ENCODE measurements around the gene HCN2.

HCN2 gene

DNA sequence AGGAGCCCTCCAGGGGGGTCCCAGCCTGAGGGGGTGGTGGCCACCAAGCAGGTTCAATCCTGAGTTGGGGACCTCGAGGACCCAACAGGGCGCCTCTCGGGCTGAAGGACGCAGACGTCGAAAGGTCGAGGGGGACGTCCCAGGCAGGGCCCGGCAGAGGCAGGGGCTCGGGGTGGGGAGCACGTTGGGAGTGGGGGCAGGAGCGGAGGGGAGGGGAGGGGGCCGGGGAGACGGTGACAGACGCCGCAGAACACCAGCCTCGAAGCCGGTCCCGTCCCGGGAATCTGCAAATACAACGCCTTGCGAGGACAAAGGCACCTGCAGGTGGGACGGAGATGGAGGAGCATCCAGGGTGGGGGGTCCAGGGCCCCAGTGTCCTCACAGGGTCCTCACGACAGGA, 54.1 kb downstream of the HCN2 start:
- intact Hi-C loops (cut with DNase I) = no loop called here
- no peak for DNase-seq

GRCh38 chr19:644363-644762, 54.7 kb downstream of the HCN2 start:
- no peak for DNase-seq
- intact Hi-C loops (cut with DNase I) = no loop called here

- intact Hi-C loops (cut with DNase I) = no loop called here
- DNase-seq = no peak
Observed at GRCh38 chr19:644789-645188, 55.1 kb downstream of the HCN2 start.

DNA sequence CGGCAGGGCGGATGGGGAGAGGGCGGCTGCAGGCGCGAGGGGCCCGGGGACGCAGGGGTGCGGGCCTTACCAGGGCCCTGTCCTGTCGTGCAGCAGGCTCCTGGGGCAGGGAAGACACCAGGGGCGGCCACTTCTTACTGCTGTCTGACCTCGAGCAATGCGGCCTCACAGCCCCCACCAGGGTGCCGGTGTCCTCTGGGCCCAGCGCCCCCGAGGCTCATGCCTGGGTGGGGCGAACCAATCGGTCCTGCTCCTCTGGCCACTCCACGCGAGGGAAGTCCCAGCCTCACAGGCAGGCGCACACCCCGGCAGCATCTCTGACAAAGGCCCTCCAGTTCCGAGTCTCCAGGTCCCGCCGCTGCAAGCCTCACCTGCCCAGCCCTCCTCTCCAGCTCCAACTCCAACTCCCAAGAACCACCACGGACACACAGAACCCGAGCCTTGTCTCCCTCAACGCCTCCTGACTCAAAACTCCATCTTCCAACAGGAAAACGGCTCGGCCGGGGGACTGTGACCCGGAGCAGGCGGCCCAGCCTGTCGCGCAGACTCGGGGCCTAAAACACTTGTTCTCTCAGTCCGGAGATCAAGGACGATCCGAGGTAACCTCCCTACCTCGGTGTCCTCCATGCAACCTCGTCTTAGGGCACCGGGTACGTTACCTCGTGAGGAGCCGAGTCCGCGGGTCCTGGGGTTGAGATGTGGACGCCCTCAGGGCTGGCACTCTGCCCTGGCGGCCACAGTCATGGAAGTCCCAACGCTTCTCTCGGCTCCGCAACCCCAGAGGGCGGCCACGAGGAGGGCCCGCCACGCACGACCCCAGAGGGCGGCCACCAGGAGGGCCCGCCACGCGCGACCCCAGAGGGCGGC, 56.5 kb downstream of the HCN2 start:
- intact Hi-C loops (cut with DNase I) = no loop called here
- DNase-seq = no peak

DNA sequence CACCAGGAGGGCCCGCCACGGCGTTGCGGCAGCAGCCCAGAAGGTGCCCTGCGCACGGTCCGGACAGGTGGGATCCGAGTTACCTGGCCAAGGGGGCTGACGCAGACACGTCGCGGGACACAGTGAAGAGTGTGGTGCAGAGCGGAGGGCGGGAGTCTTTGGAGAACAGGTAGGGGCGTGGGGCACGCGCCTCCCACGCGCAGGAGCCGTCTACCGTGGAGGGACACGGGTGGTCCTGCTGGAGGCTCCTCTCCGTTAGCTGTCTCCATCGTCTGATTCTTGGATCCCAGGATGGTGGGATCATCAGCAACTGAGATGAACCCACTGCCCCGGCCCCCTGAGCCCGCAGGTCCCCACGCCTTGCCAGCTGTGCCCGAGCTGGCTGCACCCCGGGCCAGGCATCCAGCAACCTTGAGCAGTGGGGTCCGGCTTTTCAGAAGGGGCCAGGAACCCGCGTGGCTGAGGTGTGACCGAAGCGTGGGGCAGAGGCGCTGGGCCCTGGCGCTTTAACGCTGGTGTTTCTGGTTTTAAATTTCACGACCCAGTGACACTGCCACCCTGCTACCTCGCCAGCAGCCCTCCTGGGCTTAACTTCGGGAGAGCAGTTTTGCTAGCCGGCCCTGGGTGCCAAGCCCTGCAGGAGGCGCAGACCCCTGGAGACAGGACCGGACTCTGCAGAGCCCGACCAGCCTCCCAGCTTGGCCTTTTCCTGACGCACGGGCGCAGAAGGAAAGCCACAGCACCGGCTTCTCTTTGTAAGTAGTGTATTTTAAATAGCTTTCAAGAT, 57.3 kb downstream of the HCN2 start:
- DNase-seq = no peak

GRCh38 chr19:647566-648284, 58.0 kb downstream of the HCN2 start:
- intact Hi-C loops (cut with DNase I) = no loop called here
- no peak for DNase-seq

More for the DNA sequence above, 57.3 kb downstream of the HCN2 start:
- intact Hi-C loops (cut with DNase I) = no loop called here

DNA sequence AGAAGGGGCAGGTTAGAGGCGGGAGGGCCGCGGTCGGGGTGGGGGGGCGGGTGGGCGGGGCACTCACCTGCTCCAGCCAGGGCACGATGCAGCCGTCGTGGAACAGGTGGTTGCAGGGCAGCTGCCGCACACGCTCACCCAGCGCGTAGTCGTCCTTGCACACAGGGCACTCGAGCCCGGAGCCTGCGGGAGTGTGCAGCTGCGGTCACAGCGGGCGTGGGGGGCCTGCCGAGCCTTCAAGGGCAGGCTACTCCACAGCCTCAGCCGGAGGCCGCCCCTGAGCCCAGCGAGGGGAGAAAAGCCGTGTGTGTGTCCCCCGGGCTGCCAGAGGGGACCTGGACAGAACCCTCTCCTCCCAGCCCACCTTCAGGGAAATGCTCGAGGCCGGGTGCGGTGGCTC, 58.6 kb downstream of the HCN2 start:
- no peak for DNase-seq
- intact Hi-C loops (cut with DNase I) = no loop called here

GRCh38 chr19:648904-649801, 59.5 kb downstream of the HCN2 start:
- DNase-seq = no peak
- intact Hi-C loops (cut with DNase I) = no loop called here

DNA sequence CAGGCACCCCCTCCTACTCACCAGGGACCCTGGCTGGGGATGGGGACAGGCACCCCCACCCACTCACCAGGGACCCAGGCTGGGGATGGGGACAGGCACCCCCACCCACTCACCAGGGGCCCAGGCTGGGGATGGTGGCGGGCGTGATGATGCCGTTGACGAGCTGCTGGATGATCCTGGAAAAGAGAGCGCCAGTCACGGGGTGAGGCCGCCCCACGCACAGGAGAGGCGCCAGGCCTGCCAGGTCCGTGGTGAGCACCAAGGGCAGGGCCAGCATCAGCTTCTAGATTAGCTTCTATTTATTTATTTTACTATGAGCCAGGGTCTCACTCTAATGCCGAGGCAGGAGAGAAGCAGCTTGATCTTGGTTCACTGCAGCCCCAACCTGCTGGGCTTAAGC, 60.4 kb downstream of the HCN2 start:
- intact Hi-C loops (cut with DNase I) = no loop called here
- DNase-seq = peak in 6 of 42 donors; percentile 8 to 57 (median 42)

GRCh38 chr19:651114-651818, 61.6 kb downstream of the HCN2 start:
- intact Hi-C loops (cut with DNase I) = no loop called here
- no peak for DNase-seq

DNA sequence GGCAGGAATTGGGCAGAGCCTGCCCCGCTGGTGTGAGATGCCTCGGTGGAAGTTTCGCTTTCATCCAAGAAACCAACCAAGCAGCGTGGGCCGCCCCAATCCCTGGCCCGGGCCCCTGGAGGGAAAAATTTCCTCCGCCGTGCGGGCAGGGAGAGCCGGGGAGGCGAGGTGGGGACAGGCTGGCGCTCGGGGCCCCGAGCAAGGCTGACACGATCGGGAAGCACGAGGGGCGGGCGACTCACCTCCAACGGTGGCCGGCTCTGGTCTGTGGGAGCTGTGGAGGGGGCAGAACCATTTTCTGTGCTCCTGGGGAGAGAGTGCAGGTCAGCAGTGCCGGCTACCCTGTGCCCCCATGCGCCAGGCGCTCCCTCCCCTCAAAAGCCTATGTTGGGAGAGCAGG, 62.3 kb downstream of the HCN2 start:
- intact Hi-C loops (cut with DNase I) = no loop called here
- DNase-seq = no peak

DNA sequence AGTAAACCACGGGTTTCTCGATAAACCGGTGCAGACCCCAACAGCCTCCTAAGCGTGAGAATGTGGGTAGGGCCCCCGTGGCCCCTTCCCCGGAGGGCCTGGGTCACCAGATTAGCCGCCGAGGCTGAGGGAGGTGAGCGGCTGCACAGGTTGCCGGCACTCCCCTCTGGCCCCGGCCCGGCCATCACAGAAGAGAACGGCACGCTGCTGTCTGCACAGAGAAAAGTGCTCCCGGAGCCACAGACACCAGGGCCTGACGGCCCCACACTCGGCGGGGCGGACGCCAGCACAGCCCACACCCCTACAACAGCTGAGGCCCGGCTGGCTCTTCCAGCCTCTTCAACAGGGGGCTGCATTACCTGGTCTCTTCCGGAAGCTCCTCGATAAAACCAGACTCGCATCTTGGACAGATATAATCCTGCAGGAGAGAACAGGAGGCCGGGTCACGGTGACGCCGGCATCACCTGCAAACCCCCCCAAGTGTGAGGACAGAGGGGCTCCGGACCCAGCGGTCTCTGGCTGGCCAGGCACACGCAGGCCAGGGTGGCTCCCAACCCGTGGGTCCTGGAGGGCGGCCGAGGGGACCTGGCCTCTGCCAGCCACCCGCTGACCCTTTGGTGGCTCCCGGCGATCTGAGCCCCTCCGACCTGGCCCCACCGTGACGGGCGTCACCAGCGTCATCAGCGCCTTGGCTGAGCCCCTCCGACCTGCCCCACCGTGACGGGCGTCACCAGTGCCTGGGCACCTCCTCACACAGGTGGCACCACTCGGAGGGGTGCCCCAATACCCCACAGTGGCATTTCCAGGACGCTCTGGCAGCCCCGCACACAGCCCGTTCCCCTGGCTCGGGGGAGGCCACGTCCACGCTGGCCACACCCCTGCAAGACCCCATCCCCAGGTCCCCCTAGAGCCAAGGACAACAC, 63.0 kb downstream of the HCN2 start:
- intact Hi-C loops (cut with DNase I) = no loop called here
- no peak for DNase-seq

GRCh38 chr19:653425-653824, 63.7 kb downstream of the HCN2 start:
- intact Hi-C loops (cut with DNase I) = no loop called here
- no peak for DNase-seq

DNA sequence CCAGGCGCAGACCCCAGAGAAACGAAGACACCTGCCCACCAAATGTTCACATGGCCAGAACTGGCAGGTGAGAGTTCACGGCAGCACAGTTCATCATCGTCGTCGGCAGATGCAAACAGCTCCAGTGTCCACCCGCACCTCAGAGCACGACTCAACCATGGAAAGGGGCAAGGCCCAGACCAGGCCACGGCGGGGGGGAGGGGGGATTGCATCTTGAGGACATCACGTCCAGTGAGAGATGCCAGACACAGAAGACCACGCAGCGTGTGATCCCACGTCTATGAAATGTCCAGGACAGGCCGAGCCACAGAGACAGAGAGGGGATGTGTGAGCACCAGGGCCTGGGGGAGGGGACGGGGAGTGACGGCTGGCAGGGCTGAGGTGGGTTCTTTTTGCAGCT, 66.0 kb downstream of the HCN2 start:
- intact Hi-C loops (cut with DNase I) = no loop called here
- no peak for DNase-seq

- intact Hi-C loops (cut with DNase I) = no loop called here
- no peak for DNase-seq
Observed at GRCh38 chr19:656751-657559, 67.3 kb downstream of the HCN2 start.

DNA sequence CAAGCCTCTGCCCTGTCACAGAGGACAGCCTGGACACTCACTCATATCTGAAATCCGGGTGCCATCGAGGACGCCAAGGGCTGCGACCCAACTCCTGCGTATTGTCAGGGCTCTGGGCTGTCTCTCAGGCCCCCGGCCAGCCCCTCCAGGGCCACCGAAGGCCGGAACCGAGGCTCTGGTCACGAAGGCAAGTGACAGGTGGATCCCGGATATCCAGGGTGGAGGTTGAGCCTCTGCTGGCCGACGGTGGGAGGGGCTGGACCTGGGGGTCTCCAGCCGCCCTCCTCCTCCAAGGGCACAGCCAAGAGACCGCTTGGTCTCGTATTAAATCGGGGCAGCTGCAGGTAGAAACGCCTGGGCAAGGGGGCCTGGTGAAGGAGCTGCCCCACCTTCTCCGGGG, 67.9 kb downstream of the HCN2 start:
- no peak for DNase-seq
- intact Hi-C loops (cut with DNase I) = no loop called here
